Calu3 (cell line): Measurements from ENCODE around the gene TRPV4. TPM values are rescaled to one million over a fixed set of nuclear protein-coding genes. Genes with fewer than 3 reads are reported as not detected.

Experiments used
- BruUV-seq: library from RNA; stranded (reverse); fragments of 400-500 nt; replicated peaks from 2 replicates; lab custom pipeline; 2021; lab: Mats Ljungman, UMichigan
- CTCF ChIA-PET: fragments of 300-600 bp; sonication (Branson Sonifier 250); formaldehyde crosslinking; loops from one replicate; lab custom pipeline; 2022; ENCODE audit warnings: antibody characterized with exemption; lab: Charles Lee
- DNase-seq: peaks from one replicate; pipeline ENCODE4 v3.0.0; 2022
- H3K27ac Mint-ChIP-seq: one replicate; pipeline ENCODE4 v1.8.0; 2022; ENCODE audit warnings: mixed read lengths; ENCODE audit not compliant: unreplicated experiment
- H3K27me3 Mint-ChIP-seq: one replicate; pipeline ENCODE4 v1.8.0; 2022; ENCODE audit warnings: mixed read lengths; ENCODE audit not compliant: unreplicated experiment
- H3K36me3 Mint-ChIP-seq: one replicate; pipeline ENCODE4 v1.8.0; 2022; ENCODE audit warnings: mild to moderate bottlenecking, moderate library complexity, mixed read lengths; ENCODE audit not compliant: insufficient read depth, unreplicated experiment
- H3K4me1 Mint-ChIP-seq: one replicate; pipeline ENCODE4 v1.8.0; 2022; ENCODE audit warnings: mild to moderate bottlenecking, low read depth, mixed read lengths; ENCODE audit not compliant: unreplicated experiment
- H3K4me3 Mint-ChIP-seq: one replicate; pipeline ENCODE4 v1.8.0; 2022; ENCODE audit warnings: mild to moderate bottlenecking, low read depth, moderate library complexity, mixed read lengths; ENCODE audit not compliant: unreplicated experiment
- H3K9me3 Mint-ChIP-seq: one replicate; pipeline ENCODE4 v1.8.0; 2022; ENCODE audit warnings: low read depth, mixed read lengths; ENCODE audit not compliant: unreplicated experiment
- CTCF ChIP-seq: fragments of 200-600 bp; IDR thresholded peaks from one replicate; pipeline ENCODE4 v1.8.0; 2022; ENCODE audit warnings: antibody characterized with exemption; ENCODE audit not compliant: unreplicated experiment
- intact Hi-C: fragments of 100-400 bp; cut with micrococcal nuclease; formaldehyde crosslinking; loops from one replicate; pipeline ENCODE4 v1.10.0; 2022; ENCODE audit not compliant: unreplicated experiment
- total RNA-seq: library from RNA; stranded (reverse); gene quantifications from 2 replicates; pipeline ENCODE4 v1.2.3, GENCODE V29; 2022

TRPV4 gene
- total RNA-seq, 1 experiment from 2014 or later = 25.3 TPM

DNA sequence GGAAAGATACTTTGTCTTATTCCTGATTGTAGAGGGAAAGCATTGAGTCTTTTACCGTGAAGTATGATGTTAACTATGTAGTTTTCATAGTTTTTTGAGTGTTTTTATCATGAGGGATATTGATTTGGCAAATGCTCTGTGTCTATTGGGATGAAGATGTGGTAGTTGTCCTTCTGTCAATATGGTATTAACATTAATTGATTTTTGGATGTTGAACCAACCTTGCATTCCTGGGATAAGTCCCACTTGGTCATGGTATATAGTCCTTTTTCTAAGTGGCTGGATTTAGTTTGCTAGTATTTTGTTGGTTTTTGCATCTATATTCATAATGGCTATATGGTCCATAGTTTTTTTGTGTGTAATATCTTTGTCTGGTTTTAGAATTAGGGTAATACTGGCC is 76.7 kb downstream of the TRPV4 start:
- no peak overlapping the region for H3K4me3 Mint-ChIP-seq
- H3K4me1 Mint-ChIP-seq = no peaks in the 10 kb centered on the region
- H3K9me3 Mint-ChIP-seq = peaks cover 3% of the 10 kb centered on the region
- no TSS peak for BruUV-seq
- H3K27me3 Mint-ChIP-seq = peaks cover 13% of the 10 kb centered on the region
- TF ChIP-seq CTCF = no peak
- intact Hi-C loops = no loop called here
- CTCF ChIA-PET = no interaction called here
- no peak overlapping the region for H3K27ac Mint-ChIP-seq
- H3K36me3 Mint-ChIP-seq = no peaks in the 10 kb centered on the region
- no peak for DNase-seq

DNA sequence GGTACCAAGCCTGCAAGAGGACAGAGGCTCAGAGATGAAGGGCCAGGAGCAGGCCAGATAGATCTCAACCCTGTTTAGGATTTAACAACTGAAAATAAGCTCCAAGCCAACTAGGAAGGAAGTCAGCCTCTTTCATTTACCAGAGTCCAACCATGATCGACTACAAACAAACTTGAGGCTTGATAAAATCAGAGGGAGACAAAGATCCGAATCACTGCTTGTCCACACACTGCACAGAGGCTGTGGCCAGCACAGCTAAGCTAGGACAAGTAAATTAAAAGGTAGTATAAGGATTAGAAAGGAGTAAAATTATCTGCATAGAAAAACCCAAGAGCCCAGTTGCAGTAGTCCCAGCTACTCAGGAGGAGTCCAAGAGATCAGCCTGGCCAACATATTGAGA is 79.2 kb downstream of the TRPV4 start:
- no peak overlapping the region for H3K4me3 Mint-ChIP-seq
- no peak overlapping the region for H3K27ac Mint-ChIP-seq
- CTCF ChIA-PET = interaction anchor here (0.7 to 1.6 kb wide), 3 partner anchors 9 to 16 kb away, joined by 4 read pairs; no protein-coding TSS in a partner anchor
- DNase-seq = no peak
- H3K27me3 Mint-ChIP-seq = peaks cover 13% of the 10 kb centered on the region
- no TSS peak for BruUV-seq
- H3K9me3 Mint-ChIP-seq = peaks cover 3% of the 10 kb centered on the region
- no peak for TF ChIP-seq CTCF
- H3K4me1 Mint-ChIP-seq = no peaks in the 10 kb centered on the region
- intact Hi-C loops = loop anchor here (2.0 kb wide), 1 partner anchor 35 kb away; no protein-coding TSS in a partner anchor
- H3K36me3 Mint-ChIP-seq = no peaks in the 10 kb centered on the region

- no peak for TF ChIP-seq CTCF
- no peaks in the 10 kb centered on the region for H3K4me1 Mint-ChIP-seq
- intact Hi-C loops = no loop called here
- no peaks in the 10 kb centered on the region for H3K36me3 Mint-ChIP-seq
- peaks cover 13% of the 10 kb centered on the region for H3K27me3 Mint-ChIP-seq
- DNase-seq = no peak
- H3K27ac Mint-ChIP-seq = no peak overlapping the region
- no TSS peak for BruUV-seq
- no peak overlapping the region for H3K4me3 Mint-ChIP-seq
- H3K9me3 Mint-ChIP-seq = peaks cover 3% of the 10 kb centered on the region
- CTCF ChIA-PET = interaction anchor here (1.2 to 1.6 kb wide), 2 partner anchors 10 to 15 kb away, joined by 4 read pairs; no protein-coding TSS in a partner anchor
These were observed 80.2 kb downstream of the TRPV4 start for GRCh38 chr12:109753054-109753401.

DNA sequence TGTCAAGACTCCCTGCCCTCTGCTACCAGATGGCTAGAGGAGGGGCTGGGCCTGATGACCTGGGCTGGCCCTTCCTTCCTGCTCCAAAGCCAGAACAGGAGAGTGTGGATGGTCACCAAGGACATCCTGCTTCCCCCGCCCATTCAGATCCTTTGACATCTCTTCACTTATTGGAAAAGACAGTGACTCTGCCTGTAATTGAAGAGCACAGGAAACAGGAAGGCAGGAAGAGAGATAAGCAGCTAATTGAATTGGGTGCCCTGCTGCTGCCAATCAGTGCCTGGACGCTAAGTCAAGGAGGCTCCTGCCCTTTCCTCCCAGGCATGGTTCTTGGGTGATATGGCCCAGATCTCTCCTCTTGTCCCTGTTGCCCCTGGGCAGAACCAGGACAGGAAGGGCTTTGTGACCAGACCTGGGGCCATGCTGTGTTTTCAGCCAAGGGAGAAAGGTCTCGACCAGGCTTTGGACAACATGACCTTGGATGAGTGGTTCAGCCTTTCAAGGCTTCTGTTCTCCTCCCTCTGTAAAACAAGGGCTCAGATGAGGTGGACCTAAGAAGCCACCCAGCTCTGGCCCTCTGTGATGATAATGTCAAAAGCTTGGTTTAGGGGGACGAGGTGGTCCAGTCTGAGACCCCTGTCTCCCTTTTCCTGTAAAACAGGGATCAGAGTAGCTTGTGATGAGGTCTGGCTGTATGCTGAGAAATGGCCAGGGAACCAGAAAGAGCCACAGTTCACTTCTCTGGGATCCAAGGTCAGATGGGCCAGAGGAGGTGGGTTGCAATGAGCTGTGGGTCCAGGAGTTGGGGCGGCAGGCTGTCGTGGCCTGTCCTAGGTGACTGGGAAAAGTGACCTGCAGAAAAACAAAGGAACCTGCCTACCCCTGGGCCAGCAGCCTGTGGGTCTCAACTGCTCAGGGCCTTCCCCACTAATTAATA is 80.8 kb downstream of the TRPV4 start:
- CTCF ChIA-PET = interaction anchor here (1.2 to 1.6 kb wide), 2 partner anchors 11 to 14 kb away, joined by 4 read pairs; no protein-coding TSS in a partner anchor
- Mint-ChIP-seq H3K9me3 (peaks cover 3% of the 10 kb centered on the region), H3K4me1 (no peaks in the 10 kb centered on the region), H3K27ac (no peak overlapping the region), H3K27me3 (peaks cover 8% of the 10 kb centered on the region), H3K36me3 (no peaks in the 10 kb centered on the region), H3K4me3 (no peak overlapping the region)
- DNase-seq = no peak
- no peak for TF ChIP-seq CTCF
- intact Hi-C loops = no loop called here
- BruUV-seq = no TSS peak
